ENCODE results near the gene TUBB1. TPM values are rescaled to one million over a fixed set of nuclear protein-coding genes. Genes with fewer than 3 reads are reported as not detected.

The TUBB1 gene
- total RNA-seq, 1 donor from 2014 or later = not detected

GRCh38 chr20:59015411-59015810, 3.8 kb upstream of the TUBB1 start:
- Mint-ChIP-seq H3K4me1 (ENCODE audit: low read depth) (peaks cover 55% of the 10 kb centered on the region), H3K36me3 (ENCODE audit: low read depth) (no peaks in the 10 kb centered on the region), H3K9me3 (ENCODE audit: low read depth) (no peaks in the 10 kb centered on the region), H3K27ac (ENCODE audit: unreplicated experiment) (no peak overlapping the region), H3K4me3 (ENCODE audit: unreplicated experiment) (no peak overlapping the region), H3K27me3 (ENCODE audit: low read depth) (no peaks in the 10 kb centered on the region)
- no peak for TF ChIP-seq CTCF (IDR thresholded peaks at IDR 0.05)
- no peak for DNase-seq (ENCODE audit: low spot score)

- no peaks in the 10 kb centered on the region for H3K27me3 Mint-ChIP-seq (ENCODE audit: low read depth)
- peaks cover 54% of the 10 kb centered on the region for H3K4me1 Mint-ChIP-seq (ENCODE audit: low read depth)
- H3K4me3 Mint-ChIP-seq (ENCODE audit: unreplicated experiment) = no peak overlapping the region
- no peak overlapping the region for H3K27ac Mint-ChIP-seq (ENCODE audit: unreplicated experiment)
- TF ChIP-seq CTCF (IDR thresholded peaks at IDR 0.05) = no peak
- H3K9me3 Mint-ChIP-seq (ENCODE audit: low read depth) = no peaks in the 10 kb centered on the region
- H3K36me3 Mint-ChIP-seq (ENCODE audit: low read depth) = no peaks in the 10 kb centered on the region
- DNase-seq (ENCODE audit: low spot score) = no peak
Observed at GRCh38 chr20:59015812-59016711, 3.2 kb upstream of the TUBB1 start.

- Mint-ChIP-seq H3K9me3 (ENCODE audit: low read depth) (no peaks in the 10 kb centered on the region), H3K4me3 (ENCODE audit: unreplicated experiment) (no peak overlapping the region), H3K4me1 (ENCODE audit: low read depth) (peaks cover 50% of the 10 kb centered on the region), H3K27me3 (ENCODE audit: low read depth) (no peaks in the 10 kb centered on the region), H3K36me3 (ENCODE audit: low read depth) (no peaks in the 10 kb centered on the region), H3K27ac (ENCODE audit: unreplicated experiment) (no peak overlapping the region)
- DNase-seq (ENCODE audit: low spot score) = no peak
- no peak for TF ChIP-seq CTCF (IDR thresholded peaks at IDR 0.05)
Observed at GRCh38 chr20:59016795-59017492, 2.3 kb upstream of the TUBB1 start.

- Mint-ChIP-seq H3K9me3 (ENCODE audit: low read depth) (no peaks in the 10 kb centered on the region), H3K4me3 (ENCODE audit: unreplicated experiment) (no peak overlapping the region), H3K27ac (ENCODE audit: unreplicated experiment) (no peak overlapping the region), H3K36me3 (ENCODE audit: low read depth) (peaks cover 1% of the 10 kb centered on the region), H3K27me3 (ENCODE audit: low read depth) (no peaks in the 10 kb centered on the region), H3K4me1 (ENCODE audit: low read depth) (peaks cover 47% of the 10 kb centered on the region)
- no peak for DNase-seq (ENCODE audit: low spot score)
- no peak for TF ChIP-seq CTCF (IDR thresholded peaks at IDR 0.05)
Observed at GRCh38 chr20:59017493-59018231, 1.6 kb upstream of the TUBB1 start.

GRCh38 chr20:59018817-59019216, 412 bp upstream of the TUBB1 start:
- Mint-ChIP-seq H3K4me1 (ENCODE audit: low read depth) (peaks cover 40% of the 10 kb centered on the region), H3K4me3 (ENCODE audit: unreplicated experiment) (no peak overlapping the region), H3K36me3 (ENCODE audit: low read depth) (peaks cover 4% of the 10 kb centered on the region), H3K27ac (ENCODE audit: unreplicated experiment) (no peak overlapping the region), H3K27me3 (ENCODE audit: low read depth) (no peaks in the 10 kb centered on the region), H3K9me3 (ENCODE audit: low read depth) (no peaks in the 10 kb centered on the region)
- TF ChIP-seq CTCF (IDR thresholded peaks at IDR 0.05) = no peak
- DNase-seq (ENCODE audit: low spot score) = no peak

Data from chondrocyte (in vitro differentiated cells).